Smooth muscle cell (in vitro differentiated cells): Measurements from ENCODE around the gene ABHD16B. TPM values are rescaled to one million over a fixed set of nuclear protein-coding genes. Genes with fewer than 3 reads are reported as not detected.

Experiments used
- DNase-seq: peaks from one replicate; lab custom pipeline; 2025; ENCODE audit not compliant: unreplicated experiment; lab: John Stamatoyannopoulos, UW
- H2AFZ ChIP-seq: fragments of 200-600 bp; sonication (generic); 2 replicates; pipeline ENCODE4 v1.6.0; 2016; ENCODE audit warnings: antibody characterized with exemption, low read depth, mild to moderate bottlenecking
- H3F3A ChIP-seq: fragments of 200-600 bp; sonication (generic); 2 replicates; pipeline ENCODE4 v1.6.0; 2017; ENCODE audit warnings: antibody characterized with exemption, low read depth
- H3K27ac ChIP-seq: fragments of 200-600 bp; sonication (generic); 2 replicates; pipeline ENCODE4 v1.5.1; 2016; ENCODE audit warnings: low read depth, mild to moderate bottlenecking
- H3K27me3 ChIP-seq: fragments of 200-600 bp; sonication (generic); 2 replicates; pipeline ENCODE4 v1.6.1; 2016; ENCODE audit warnings: low read depth, mild to moderate bottlenecking
- H3K36me3 ChIP-seq: fragments of 200-600 bp; sonication (generic); 2 replicates; pipeline ENCODE4 v1.5.1; 2016; ENCODE audit warnings: low read depth
- H3K4me1 ChIP-seq: fragments of 200-600 bp; sonication (generic); 2 replicates; pipeline ENCODE4 v1.5.1; 2016; ENCODE audit warnings: low read depth
- H3K4me2 ChIP-seq: fragments of 200-600 bp; sonication (generic); 2 replicates; pipeline ENCODE4 v1.6.0; 2016; ENCODE audit warnings: mild to moderate bottlenecking
- H3K4me3 ChIP-seq: fragments of 200-600 bp; sonication (generic); 2 replicates; pipeline ENCODE4 v1.5.1; 2016; ENCODE audit warnings: mild to moderate bottlenecking
- H3K79me2 ChIP-seq: fragments of 200-600 bp; sonication (generic); 2 replicates; pipeline ENCODE4 v1.6.0; 2016; ENCODE audit warnings: low read depth, mild to moderate bottlenecking
- H3K9ac ChIP-seq: fragments of 200-600 bp; sonication (generic); 2 replicates; pipeline ENCODE4 v1.6.0; 2016; ENCODE audit warnings: low read depth
- H3K9me3 ChIP-seq: fragments of 200-600 bp; sonication (generic); replicated peaks from 2 replicates; pipeline ENCODE4 v1.5.1; 2016; ENCODE audit warnings: low read depth
- H4K20me1 ChIP-seq: fragments of 200-600 bp; sonication (generic); 2 replicates; pipeline ENCODE4 v1.6.0; 2016; ENCODE audit warnings: low read depth
- WGBS: methylation state at CpG from one replicate; pipeline ENCODE4 v1.1.7; 2016; ENCODE audit warnings: low lambda C conversion rate; 5-methylcytosine and 5-hydroxymethylcytosine counted together
- polyA plus RNA-seq: library from polyadenylated mRNA; unstranded; fragments of >200 nt; fragmentation: Nextera tagmentation; extraction: Ambion mirVana; gene quantifications from 2 replicates; pipeline ENCODE4 v1.2.1, GENCODE V29; 2016
- total RNA-seq: library from RNA; depleted of rRNA; stranded (reverse); fragments of >200 nt; gene quantifications from 2 replicates; pipeline ENCODE4 v1.2.3, GENCODE V29; 2014
- TF ChIP-seq, protein P1 (sequence below): fragments of 200-600 bp; sonication (generic); IDR thresholded peaks from 2 replicates; pipeline ENCODE4 v1.5.1; 2017; ENCODE audit warnings: borderline replicate concordance, mild to moderate bottlenecking, antibody characterized with exemption; ENCODE audit not compliant: insufficient read depth, poor library complexity, severe bottlenecking

ABHD16B gene
- total and polyA plus RNA-seq, 2 experiments from 2014 or later, result 0.31 TPM; not detected in 1

- 97% methylated on average over 11 of the region's 11 CpGs for WGBS
- H3K79me2 ChIP-seq, result peaks cover 3% of the 10 kb centered on the region
- H3K27me3 ChIP-seq, result no peaks in the 10 kb centered on the region
- H4K20me1 ChIP-seq, result peaks cover 96% of the 10 kb centered on the region
- DNase-seq, result no peak
- H3F3A ChIP-seq, result peaks cover 15% of the 10 kb centered on the region
- no peaks in the 10 kb centered on the region for H3K36me3 ChIP-seq
- H3K9me3 ChIP-seq, result no peaks in the 10 kb centered on the region
- H3K9ac ChIP-seq, result no peak overlapping the region
- no peak overlapping the region for H3K4me3 ChIP-seq
- no peak overlapping the region for H3K4me2 ChIP-seq
- H3K27ac ChIP-seq, result no peak overlapping the region
- TF ChIP-seq, protein P1, sequence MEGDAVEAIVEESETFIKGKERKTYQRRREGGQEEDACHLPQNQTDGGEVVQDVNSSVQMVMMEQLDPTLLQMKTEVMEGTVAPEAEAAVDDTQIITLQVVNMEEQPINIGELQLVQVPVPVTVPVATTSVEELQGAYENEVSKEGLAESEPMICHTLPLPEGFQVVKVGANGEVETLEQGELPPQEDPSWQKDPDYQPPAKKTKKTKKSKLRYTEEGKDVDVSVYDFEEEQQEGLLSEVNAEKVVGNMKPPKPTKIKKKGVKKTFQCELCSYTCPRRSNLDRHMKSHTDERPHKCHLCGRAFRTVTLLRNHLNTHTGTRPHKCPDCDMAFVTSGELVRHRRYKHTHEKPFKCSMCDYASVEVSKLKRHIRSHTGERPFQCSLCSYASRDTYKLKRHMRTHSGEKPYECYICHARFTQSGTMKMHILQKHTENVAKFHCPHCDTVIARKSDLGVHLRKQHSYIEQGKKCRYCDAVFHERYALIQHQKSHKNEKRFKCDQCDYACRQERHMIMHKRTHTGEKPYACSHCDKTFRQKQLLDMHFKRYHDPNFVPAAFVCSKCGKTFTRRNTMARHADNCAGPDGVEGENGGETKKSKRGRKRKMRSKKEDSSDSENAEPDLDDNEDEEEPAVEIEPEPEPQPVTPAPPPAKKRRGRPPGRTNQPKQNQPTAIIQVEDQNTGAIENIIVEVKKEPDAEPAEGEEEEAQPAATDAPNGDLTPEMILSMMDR, result no peak
- H2AFZ ChIP-seq, result no peak overlapping the region
- H3K4me1 ChIP-seq, result no peaks in the 10 kb centered on the region
Measured at GRCh38 chr20:63886921-63887320, 25.6 kb downstream of the ABHD16B start.

DNA sequence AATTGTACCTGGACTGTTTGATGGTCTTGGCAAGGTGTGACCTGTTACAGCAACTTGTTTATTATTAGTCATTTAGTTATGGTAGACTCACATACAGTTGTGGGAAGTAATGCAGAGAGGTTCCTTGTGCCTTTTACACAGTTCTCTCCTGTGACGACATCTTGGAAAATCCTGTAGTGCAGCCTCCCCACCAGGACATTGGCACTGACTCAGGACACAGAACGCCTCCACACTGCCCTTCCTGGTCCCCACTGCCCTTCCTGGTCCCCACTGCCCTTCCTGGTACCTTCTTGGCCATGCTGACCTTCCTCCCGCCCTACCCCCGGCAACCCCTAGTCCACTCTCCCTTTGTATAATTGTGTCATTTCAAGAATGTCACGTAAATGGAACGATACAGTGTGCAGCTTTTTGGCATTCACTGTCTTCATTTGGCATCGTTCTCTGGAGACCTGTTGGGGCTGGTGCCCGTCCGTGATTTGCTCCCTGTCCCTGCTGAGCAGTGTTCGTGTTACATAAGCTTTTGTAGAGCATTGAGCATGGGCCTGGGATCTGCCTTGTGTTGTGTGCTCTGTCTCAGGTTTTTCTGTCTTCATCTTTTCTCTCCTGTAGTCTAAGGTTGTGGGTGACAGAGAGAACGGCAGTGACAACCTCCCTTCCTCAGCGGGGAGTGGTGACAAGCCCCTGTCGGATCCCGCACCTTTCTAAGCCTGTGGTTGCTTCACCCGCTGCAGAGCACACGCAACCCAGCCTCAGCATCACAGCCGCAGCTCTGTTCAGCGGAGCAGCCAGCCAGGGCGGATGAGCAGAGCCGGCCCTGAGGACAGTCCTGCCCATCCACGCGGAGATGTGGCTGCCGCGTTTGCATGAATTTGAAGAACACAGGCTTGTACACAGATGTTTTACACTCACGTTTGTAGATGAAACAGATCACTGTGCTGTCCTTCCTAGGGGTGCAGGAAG, 28.2 kb downstream of the ABHD16B start:
- Histone ChIP-seq H3K27me3 (no peaks in the 10 kb centered on the region), H3K36me3 (no peaks in the 10 kb centered on the region), H3K4me1 (no peaks in the 10 kb centered on the region), H2AFZ (no peak overlapping the region), H3K4me2 (no peak overlapping the region), H4K20me1 (peaks cover 82% of the 10 kb centered on the region), H3F3A (peaks cover 38% of the 10 kb centered on the region), H3K9me3 (no peaks in the 10 kb centered on the region), H3K9ac (no peak overlapping the region), H3K4me3 (no peak overlapping the region), H3K79me2 (peaks cover 3% of the 10 kb centered on the region), H3K27ac (no peak overlapping the region)
- TF ChIP-seq, protein P1, result no peak
- DNase-seq, result no peak
- 97% methylated on average over 25 of the region's 25 CpGs for WGBS

DNA sequence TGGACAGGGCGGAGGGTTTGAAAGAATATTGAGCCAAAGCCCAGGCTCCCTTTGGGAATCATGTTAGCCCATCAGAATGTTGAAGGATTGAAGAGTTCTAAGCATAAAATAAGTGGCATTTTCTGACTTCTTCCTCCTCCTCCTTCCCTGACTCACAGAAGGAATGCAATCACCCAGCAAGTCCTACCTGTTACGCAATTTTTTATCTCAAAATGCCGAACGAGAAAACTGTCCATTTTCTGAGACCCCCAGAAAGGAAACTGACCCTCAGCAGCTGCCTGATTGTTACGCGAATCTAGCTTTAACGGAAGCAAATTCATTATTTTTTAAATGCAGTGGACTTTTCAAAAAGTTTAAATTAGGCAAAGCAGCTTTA, 28.9 kb downstream of the ABHD16B start:
- no peak overlapping the region for H3K9ac ChIP-seq
- 80% methylated on average over 7 of the region's 7 CpGs for WGBS
- no peaks in the 10 kb centered on the region for H3K27me3 ChIP-seq
- no peak for DNase-seq
- H3K27ac ChIP-seq, result no peak overlapping the region
- H3K36me3 ChIP-seq, result no peaks in the 10 kb centered on the region
- H3K4me1 ChIP-seq, result no peaks in the 10 kb centered on the region
- H3K4me2 ChIP-seq, result no peak overlapping the region
- no peak overlapping the region for H2AFZ ChIP-seq
- no peak overlapping the region for H3K4me3 ChIP-seq
- TF ChIP-seq, protein P1, result no peak
- H3F3A ChIP-seq, result peaks cover 38% of the 10 kb centered on the region
- H3K79me2 ChIP-seq, result peaks cover 3% of the 10 kb centered on the region
- peaks cover 75% of the 10 kb centered on the region for H4K20me1 ChIP-seq
- H3K9me3 ChIP-seq, result no peaks in the 10 kb centered on the region
